ENCODE measurements around the gene KLRC3.
A peak's percentile ranks its signal among the peaks of the same experiment; 100 is the strongest.
"Not testable (repeated sequence)": the region's sequence is repeated elsewhere in the genome, so short reads cannot be mapped to it uniquely, and the experiment has no call there.

The KLRC3 gene

DNA sequence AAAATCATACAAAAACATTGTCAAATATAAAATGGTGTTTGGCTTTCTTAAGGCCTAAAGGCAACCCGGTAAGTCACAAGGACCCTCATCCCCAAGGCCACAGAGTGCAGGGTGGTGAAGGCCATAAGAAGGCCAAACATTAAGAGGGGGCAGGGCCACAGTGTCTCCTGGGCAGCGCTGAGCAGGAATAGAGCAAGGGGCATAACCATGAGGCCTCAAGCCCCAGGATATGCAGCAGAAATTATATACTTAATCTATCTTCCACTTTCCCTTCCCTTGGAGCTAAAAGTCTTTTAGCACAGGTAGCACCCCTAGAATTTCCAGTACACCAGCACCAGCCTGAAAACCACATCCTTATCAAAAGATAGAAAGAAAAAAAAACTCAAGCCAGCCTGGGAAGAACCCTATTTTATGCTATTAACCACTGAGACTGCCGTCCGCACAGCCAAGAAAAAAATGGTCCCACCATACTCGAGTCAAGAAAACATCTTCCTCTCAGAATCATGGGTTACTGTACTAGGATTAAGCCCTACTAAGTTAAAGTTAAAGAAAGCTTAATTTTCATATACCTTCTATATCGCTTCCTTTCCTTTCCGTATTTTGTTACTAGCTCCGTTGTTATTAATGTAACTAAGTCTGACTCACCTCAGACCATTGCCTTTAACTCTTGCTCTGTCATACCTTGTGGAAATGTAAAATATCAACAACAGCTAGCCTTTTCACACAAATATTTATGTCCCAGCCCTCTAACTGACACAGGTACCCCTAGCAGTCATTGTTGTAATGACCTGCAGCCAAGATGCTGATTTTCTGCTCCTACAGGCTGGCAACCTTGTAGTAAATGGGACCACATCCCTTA lies 50.6 kb downstream of the KLRC3 start:
- H3K9me3 Mint-ChIP-seq = peaks cover 0 to 4% of the 10 kb centered on the region in 2 donors
- no peak overlapping the region for H3K4me3 Mint-ChIP-seq
- ATAC-seq (replicated peaks) (no peak), DNase-seq (no peak)
- H3K4me1 Mint-ChIP-seq = peaks cover 10 to 40% of the 10 kb centered on the region in 2 donors
- peaks cover 3 to 6% of the 10 kb centered on the region in 2 donors for H3K36me3 Mint-ChIP-seq
- H3K27ac Mint-ChIP-seq = no peak overlapping the region
- H3K27me3 Mint-ChIP-seq = no peaks in the 10 kb centered on the region

DNA sequence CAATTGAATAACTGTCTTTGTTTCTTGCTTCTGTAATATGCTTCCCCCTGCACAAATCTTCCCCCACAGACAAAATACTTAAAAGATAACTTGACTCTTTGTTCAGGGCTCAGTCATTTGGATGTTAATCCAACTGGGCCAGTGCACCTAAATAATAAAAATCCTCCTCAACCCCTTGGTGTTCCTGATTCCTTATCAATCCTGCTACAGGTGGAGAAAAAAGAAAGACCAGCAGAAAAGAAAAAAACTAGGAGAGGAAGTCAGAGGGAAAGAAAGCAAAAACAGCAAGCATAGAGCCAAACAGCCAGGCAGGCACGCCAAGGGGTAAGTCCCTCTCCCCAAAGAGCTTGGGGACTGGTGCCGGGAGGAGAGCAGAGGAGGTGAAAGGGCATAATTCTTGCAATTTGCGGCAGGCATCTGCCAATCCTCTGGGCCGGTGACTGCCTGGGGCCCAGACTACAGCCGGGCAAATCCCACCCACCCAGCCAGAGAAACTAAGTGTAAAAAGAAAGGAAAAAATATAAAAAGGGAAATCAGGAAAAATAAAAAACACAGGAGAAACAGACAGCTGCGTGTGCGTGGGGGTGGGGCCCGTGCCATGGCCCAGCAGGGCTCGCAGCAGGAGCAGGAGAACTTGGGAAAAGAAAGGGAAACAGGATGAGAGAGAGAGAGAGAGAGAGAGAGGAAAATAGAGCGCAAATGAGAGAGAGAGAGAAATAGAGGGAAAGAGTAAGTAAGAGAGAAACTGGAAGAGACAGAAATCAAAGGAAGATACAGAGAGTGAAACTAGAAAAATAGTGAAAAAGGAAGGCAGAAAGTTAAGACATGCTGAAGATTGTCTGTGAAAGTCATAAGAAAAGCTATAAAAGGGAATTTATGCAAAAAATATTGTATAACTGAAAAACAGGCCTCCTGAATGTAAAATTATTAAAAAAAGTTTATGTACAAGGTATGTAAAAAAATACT lies 51.9 kb downstream of the KLRC3 start:
- Mint-ChIP-seq H3K4me1 (peaks cover 10 to 36% of the 10 kb centered on the region in 2 donors), H3K36me3 (peaks cover 3 to 6% of the 10 kb centered on the region in 2 donors), H3K4me3 (no peak overlapping the region), H3K27me3 (no peaks in the 10 kb centered on the region), H3K9me3 (peaks cover 0 to 4% of the 10 kb centered on the region in 2 donors), H3K27ac (no peak overlapping the region)
- no peak for ATAC-seq (replicated peaks)
- DNase-seq = no peak

DNA sequence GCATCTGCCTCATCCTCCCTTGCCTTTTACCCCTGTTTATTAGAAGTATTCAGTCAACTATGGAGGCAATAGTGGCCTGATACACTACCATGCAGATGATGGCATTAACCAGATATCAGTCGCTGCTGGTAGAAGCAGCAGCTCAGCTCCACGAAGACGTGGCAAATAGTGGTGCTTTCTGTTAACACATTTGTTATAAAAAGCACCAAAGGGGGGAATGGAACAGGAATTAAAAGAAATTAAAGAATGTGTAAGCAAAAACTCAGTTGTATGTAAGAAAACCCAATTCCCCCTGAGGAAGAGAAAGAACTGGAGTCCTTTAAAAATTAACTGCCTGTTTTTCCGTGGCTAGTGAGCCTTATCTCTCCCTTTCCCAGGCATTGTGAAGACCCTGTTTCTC lies 52.7 kb downstream of the KLRC3 start:
- not testable (repeated sequence) for H3K27me3 Mint-ChIP-seq; H3K4me3 Mint-ChIP-seq; DNase-seq; H3K9me3 Mint-ChIP-seq; H3K36me3 Mint-ChIP-seq; ATAC-seq (replicated peaks); H3K27ac Mint-ChIP-seq
- H3K4me1 Mint-ChIP-seq = peaks cover 11 to 31% of the 10 kb centered on the region in 2 donors

DNA sequence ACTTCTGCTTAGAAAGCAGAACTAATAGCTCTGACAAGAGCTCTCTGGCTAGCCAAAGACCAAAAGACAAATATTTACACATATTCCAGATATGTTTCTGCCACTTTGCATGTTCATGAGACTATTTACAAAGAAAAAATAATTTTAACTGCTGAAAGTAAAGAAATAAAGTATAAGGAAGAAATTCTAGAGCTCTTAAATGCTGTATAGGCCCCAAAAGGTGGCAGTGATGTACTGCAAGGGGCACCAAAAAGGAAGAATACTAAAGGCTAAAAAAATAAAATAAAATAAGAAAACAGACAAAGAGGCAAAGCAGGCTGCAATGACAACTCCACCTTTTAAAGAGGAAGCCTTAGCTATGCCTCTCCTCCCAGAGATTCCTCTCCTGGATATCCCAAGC lies 53.5 kb downstream of the KLRC3 start:
- DNase-seq (no peak), ATAC-seq (replicated peaks) (no peak)
- no peak overlapping the region for H3K27ac Mint-ChIP-seq
- H3K4me1 Mint-ChIP-seq = peaks cover 11 to 23% of the 10 kb centered on the region in 2 donors
- H3K9me3 Mint-ChIP-seq = peaks cover 0 to 4% of the 10 kb centered on the region in 2 donors
- H3K27me3 Mint-ChIP-seq = no peaks in the 10 kb centered on the region
- H3K4me3 Mint-ChIP-seq = no peak overlapping the region
- peaks cover 3 to 6% of the 10 kb centered on the region in 2 donors for H3K36me3 Mint-ChIP-seq

DNA sequence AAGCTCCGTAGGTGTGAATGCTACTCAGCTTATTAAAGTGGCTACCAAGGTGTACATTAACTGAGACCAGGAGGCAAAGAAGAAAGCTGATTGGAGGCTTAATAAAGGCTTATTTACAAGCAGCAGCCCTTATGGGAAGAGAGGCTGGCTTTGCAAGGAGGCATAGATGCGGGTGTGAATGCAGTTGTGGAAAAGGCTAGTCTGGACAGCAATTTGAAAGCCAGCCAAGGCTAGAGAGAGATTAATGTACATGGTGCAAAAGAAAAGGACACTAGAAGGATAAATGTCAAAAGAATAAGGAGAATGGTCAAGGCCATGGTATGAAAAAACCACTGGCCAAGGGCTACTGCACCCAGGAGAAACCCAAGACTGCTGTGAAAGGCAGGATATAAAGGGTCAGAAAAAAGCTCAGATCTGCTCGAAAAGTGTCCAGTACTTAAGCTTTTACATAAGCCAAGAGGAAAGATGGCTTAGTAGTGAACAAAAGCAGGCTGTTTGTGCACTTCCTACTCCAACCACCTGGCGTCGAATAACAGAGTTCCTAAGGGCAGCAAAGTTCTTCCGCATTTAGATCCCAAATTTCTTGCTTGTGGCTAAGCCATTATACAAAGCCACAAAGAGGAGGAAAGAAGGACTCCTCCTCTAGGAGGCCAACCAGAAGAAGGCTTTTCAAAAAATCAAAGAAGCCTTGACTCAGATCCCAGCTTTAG lies 54.5 kb downstream of the KLRC3 start:
- Mint-ChIP-seq H3K4me1 (peaks cover 15 to 26% of the 10 kb centered on the region in 2 donors), H3K9me3 (peaks cover 3 to 4% of the 10 kb centered on the region in 2 donors), H3K27ac (no peak overlapping the region), H3K4me3 (no peak overlapping the region), H3K27me3 (no peaks in the 10 kb centered on the region), H3K36me3 (peaks cover 3 to 6% of the 10 kb centered on the region in 2 donors)
- ATAC-seq (replicated peaks) (no peak), DNase-seq (no peak)

DNA sequence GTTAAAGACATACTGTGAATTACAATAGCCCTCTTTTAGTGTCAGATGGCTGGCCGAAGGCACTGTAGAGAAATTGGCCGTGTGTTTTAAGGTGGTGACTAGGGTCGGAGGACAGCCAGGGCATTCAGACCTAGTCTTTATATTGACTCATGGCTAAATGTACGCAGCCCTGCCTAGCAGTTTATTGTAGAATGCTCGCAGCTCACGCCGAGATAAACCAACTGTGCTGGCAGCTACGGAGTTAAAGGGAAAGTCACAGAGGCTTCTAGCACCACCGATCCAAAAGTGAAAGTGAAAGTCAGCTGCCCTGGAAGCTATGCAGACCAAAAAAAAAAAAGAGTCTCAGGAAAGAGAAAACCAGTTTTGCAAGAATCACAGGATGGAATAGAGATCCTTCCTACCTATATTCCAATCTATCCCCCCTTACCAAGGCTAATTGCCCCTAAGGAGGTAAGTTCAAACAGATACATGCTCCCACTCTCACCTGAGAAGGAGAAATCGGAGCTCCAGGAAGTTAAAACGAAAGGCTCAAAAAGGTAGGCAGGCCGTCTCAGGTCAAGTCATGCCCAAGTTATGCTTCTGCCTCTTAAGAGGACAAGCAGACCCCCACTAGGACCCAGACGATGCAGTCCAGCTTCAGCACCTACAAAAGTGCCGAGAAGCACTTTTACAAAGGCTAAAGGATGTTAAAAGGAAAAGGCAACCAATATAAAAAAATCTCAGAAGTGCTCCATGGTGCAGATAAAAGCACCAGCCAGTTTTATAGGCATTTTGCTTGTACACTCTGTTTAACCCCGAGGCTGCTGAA lies 55.4 kb downstream of the KLRC3 start:
- Mint-ChIP-seq H3K27ac (no peak overlapping the region), H3K36me3 (peaks cover 3 to 6% of the 10 kb centered on the region in 2 donors), H3K4me3 (no peak overlapping the region), H3K9me3 (peaks cover 4% of the 10 kb centered on the region in 2 donors), H3K27me3 (no peaks in the 10 kb centered on the region), H3K4me1 (peaks cover 16 to 24% of the 10 kb centered on the region in 2 donors)
- ATAC-seq (replicated peaks) (peak; percentile 70 to 76), DNase-seq (peak; percentile 38)

DNA sequence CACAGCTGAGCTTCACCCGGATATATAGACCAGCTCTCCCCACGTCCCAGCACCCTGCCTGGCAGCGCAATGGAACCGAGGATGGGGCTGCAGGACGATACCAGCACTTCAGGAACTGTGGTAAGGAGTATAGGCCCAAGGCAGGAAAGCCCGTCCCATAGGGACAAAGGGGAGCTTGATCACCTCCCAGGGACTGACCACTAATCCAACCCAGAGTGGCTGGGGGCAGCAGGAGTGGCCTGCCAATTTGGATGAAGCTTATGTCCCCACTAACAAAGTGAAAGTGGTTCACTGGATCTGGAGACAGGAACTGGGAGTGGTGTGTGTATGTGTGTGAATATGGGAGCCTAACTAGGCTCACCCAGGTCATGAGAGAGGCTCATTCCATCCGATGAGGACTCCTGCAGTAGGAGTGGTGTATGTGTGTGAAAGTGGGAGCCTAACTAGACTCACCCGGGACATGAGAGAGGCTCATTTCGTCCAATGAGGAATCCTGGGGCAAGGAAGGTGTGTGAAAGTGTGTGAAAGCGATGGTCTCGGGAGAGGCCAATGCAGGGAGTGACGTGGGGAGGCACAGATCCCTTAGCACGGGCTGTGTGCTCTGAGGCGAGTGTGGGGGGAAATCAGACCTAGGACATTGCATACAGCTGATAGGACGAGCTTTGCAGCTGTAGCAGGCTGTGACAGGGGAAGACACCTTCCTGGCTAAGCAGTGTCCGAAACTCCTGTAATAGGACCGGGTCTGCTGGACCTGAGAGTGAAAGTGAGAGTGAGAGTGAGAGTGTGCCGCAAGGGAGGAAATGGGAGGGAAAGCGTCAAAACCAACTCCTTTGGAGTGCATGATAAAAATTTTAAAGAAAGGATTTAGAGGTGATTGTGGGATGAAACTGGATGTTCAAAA lies 56.2 kb downstream of the KLRC3 start:
- peaks cover 4% of the 10 kb centered on the region in 2 donors for H3K9me3 Mint-ChIP-seq
- ATAC-seq (replicated peaks) (peak; percentile 83 to 85), DNase-seq (peak; percentile 35)

DNA sequence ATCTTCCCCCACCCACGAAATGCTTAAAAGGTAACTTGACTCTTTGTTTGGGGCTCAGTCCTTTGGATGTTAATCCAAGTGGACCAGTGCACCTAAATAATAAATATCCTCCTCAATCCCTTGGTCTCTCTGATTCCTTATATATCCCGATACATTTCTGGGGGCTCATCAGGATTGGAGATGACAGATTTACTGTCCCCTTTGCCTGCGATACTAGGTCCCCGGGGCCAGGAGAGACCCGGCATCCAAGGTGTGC lies 56.8 kb downstream of the KLRC3 start:
- H3K9me3 Mint-ChIP-seq = peaks cover 4% of the 10 kb centered on the region in 2 donors
- H3K27me3 Mint-ChIP-seq = no peaks in the 10 kb centered on the region
- DNase-seq (no peak), ATAC-seq (replicated peaks) (no peak)
- no peak overlapping the region for H3K4me3 Mint-ChIP-seq
- H3K27ac Mint-ChIP-seq = no peak overlapping the region
- H3K4me1 Mint-ChIP-seq = peaks cover 16 to 19% of the 10 kb centered on the region in 2 donors
- H3K36me3 Mint-ChIP-seq = peaks cover 3 to 4% of the 10 kb centered on the region in 2 donors

More for the DNA sequence above, 56.2 kb downstream of the KLRC3 start:
- no peak overlapping the region for H3K4me3 Mint-ChIP-seq
- H3K4me1 Mint-ChIP-seq = peaks cover 16 to 22% of the 10 kb centered on the region in 2 donors
- peaks cover 3 to 6% of the 10 kb centered on the region in 2 donors for H3K36me3 Mint-ChIP-seq
- H3K27ac Mint-ChIP-seq = no peak overlapping the region
- H3K27me3 Mint-ChIP-seq = no peaks in the 10 kb centered on the region

DNA sequence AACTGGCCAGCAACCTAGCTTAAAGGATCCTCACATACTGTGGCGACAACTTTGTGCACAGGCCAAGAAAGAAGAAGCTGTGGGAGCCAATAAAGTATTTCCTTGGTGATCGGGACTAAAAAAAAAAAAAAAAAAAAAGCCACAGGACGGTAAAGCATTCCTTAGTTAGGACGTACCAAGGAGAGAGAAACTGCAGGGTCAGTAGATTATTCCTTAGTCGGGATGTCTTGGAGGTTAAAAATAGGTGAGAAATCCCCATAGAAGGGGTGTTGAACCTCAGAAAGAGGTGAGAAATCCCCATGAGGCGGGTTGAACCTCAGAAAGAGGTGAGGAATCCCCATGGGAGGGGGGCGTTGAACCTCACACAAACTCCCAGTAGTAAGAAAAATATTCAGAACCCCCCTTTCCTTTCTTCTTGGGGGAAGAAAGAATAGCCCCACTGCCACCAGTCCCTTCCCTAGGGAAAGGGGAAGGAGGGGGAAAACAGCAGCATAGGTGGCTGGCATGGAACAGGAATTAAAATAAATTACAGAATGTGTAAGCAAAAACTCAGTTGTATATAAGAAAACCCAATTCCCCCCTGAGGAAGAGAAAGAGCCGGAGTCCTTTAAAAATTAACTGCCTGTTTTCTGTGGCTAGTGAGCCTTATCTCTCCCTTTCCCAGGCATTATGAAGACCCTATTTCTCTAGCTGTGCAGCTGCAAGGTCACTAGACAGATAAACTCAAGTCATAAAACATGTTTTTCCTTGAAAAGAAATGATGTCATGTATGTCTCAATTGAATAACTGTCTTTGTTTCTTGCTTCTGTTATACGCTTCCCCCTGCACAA lies 57.4 kb downstream of the KLRC3 start:
- ATAC-seq (replicated peaks) (no peak), DNase-seq (no peak)
- Mint-ChIP-seq H3K27ac (no peak overlapping the region), H3K4me3 (peak overlapping the region in 1 of 2 donors; percentile 15), H3K4me1 (peaks cover 13 to 16% of the 10 kb centered on the region in 2 donors), H3K27me3 (no peaks in the 10 kb centered on the region), H3K9me3 (peaks cover 2 to 4% of the 10 kb centered on the region in 2 donors), H3K36me3 (peaks cover under 1 to 2% of the 10 kb centered on the region in 2 donors)

DNA sequence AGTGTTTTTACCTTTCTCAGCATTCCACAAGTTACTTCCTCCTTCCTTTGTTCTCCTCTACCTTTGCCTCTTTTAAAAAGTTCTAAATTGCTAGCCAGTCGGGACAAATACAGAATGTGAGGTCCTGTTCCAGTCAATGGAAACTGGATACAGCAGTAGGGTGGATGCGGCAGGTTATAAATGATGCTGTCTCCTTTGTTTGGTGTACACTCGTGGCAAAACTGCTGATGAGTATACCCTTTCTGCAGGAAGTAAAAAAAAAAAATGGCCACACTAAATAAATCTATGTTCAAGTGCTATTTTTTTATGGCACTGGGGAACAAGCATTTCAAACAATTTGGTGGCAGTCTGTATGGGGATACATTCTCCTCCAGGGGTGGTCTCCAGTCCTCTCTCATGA lies 58.1 kb downstream of the KLRC3 start:
- Mint-ChIP-seq H3K27me3 (peaks cover 0 to 4% of the 10 kb centered on the region in 2 donors), H3K4me3 (peak overlapping the region in 1 of 2 donors; percentile 15), H3K4me1 (peaks cover 12 to 16% of the 10 kb centered on the region in 2 donors), H3K27ac (no peak overlapping the region), H3K36me3 (no peaks in the 10 kb centered on the region), H3K9me3 (peaks cover 0 to 4% of the 10 kb centered on the region in 2 donors)
- ATAC-seq (replicated peaks) = no peak
- DNase-seq = no peak
